GM23338 (cell line): ENCODE results near the gene CAPN7. TPM values are rescaled to one million over a fixed set of nuclear protein-coding genes. Genes with fewer than 3 reads are reported as not detected.

ENCODE experiments used
- ATAC-seq: fragments of 200-7000 bp; cut with Tn5 transposase; 3 replicates; pipeline ENCODE4 v1.9.1; 2020
- DNase-seq: peaks from one replicate; pipeline ENCODE4 v3.0.0-alpha.2; 2015; ENCODE audit warnings: low spot score
- H2AFZ ChIP-seq: fragments of 200-600 bp; sonication (generic); 2 replicates; pipeline ENCODE4 v1.8.0; 2016; ENCODE audit warnings: antibody characterized with exemption, mild to moderate bottlenecking, moderate library complexity
- H3F3A ChIP-seq: fragments of 200-600 bp; sonication (generic); replicated peaks from 2 replicates; pipeline ENCODE4 v1.8.0; 2017; ENCODE audit warnings: antibody characterized with exemption, mixed run types, low read depth
- H3K27ac ChIP-seq: fragments of 200-600 bp; sonication (generic); 2 replicates; pipeline ENCODE4 v1.6.1; 2016; ENCODE audit warnings: low read depth
- H3K27me3 ChIP-seq: fragments of 200-600 bp; sonication (generic); 2 replicates; pipeline ENCODE4 v1.8.0; 2016; ENCODE audit warnings: mild to moderate bottlenecking, mixed run types, moderate library complexity; ENCODE audit not compliant: insufficient read depth
- H3K36me3 ChIP-seq: fragments of 200-600 bp; sonication (generic); 2 replicates; pipeline ENCODE4 v1.8.0; 2016; ENCODE audit warnings: mild to moderate bottlenecking; ENCODE audit not compliant: insufficient read depth
- H3K4me1 ChIP-seq: fragments of 200-600 bp; sonication (generic); 2 replicates; pipeline ENCODE4 v1.8.0; 2016; ENCODE audit warnings: mild to moderate bottlenecking, moderate library complexity; ENCODE audit not compliant: insufficient read depth
- H3K4me2 ChIP-seq: fragments of 200-600 bp; sonication (generic); 2 replicates; pipeline ENCODE4 v1.7.1; 2017; ENCODE audit warnings: mixed run types
- H3K4me3 ChIP-seq: fragments of 200-600 bp; sonication (generic); 2 replicates; pipeline ENCODE4 v1.6.1; 2016; ENCODE audit warnings: mixed run types
- H3K79me2 ChIP-seq: fragments of 200-600 bp; sonication (generic); replicated peaks from 2 replicates; pipeline ENCODE4 v1.8.0; 2017; ENCODE audit warnings: mild to moderate bottlenecking; ENCODE audit not compliant: insufficient read depth
- H3K9me2 ChIP-seq: fragments of 200-600 bp; sonication (generic); 2 replicates; pipeline ENCODE4 v1.8.0; 2017; ENCODE audit not compliant: insufficient read depth
- H4K20me1 ChIP-seq: fragments of 200-600 bp; sonication (generic); replicated peaks from 2 replicates; pipeline ENCODE4 v1.8.0; 2017; ENCODE audit warnings: mild to moderate bottlenecking; ENCODE audit not compliant: insufficient read depth
- H3K27ac Mint-ChIP-seq: 2 replicates; pipeline ENCODE4 v1.8.0; 2020; ENCODE audit warnings: inconsistent platforms, mild to moderate bottlenecking, moderate library complexity, mixed read lengths
- H3K27me3 Mint-ChIP-seq: 3 replicates; pipeline ENCODE4 v1.8.0; 2022; ENCODE audit warnings: low read depth, mild to moderate bottlenecking, moderate library complexity, mixed read lengths, inconsistent platforms; ENCODE audit not compliant: insufficient read depth, poor library complexity
- H3K36me3 Mint-ChIP-seq: 3 replicates; pipeline ENCODE4 v1.8.0; 2021; ENCODE audit warnings: low read depth, mild to moderate bottlenecking, inconsistent platforms, moderate library complexity, mixed read lengths
- H3K4me1 Mint-ChIP-seq: 3 replicates; pipeline ENCODE4 v1.8.0; 2020; ENCODE audit warnings: mild to moderate bottlenecking, inconsistent platforms, mixed read lengths
- H3K4me3 Mint-ChIP-seq: 3 replicates; pipeline ENCODE4 v1.8.0; 2021; ENCODE audit warnings: moderate library complexity, mild to moderate bottlenecking, inconsistent platforms, mixed read lengths
- H3K9me3 Mint-ChIP-seq: 3 replicates; pipeline ENCODE4 v1.8.0; 2020; ENCODE audit warnings: moderate library complexity, mild to moderate bottlenecking, inconsistent platforms, mixed read lengths
- EZH2 ChIP-seq: fragments of 200-600 bp; sonication (generic); IDR thresholded peaks from one replicate; pipeline ENCODE4 v1.8.0; 2017; ENCODE audit warnings: antibody characterized with exemption, mild to moderate bottlenecking, low read depth; ENCODE audit not compliant: unreplicated experiment
- NANOG ChIP-seq: IDR thresholded peaks from 2 replicates; pipeline ENCODE4 v1.6.1; 2016; ENCODE audit warnings: antibody characterized with exemption, borderline replicate concordance
- STAT1 ChIP-seq: IDR thresholded peaks from one replicate; pipeline ENCODE4 v1.6.1; 2016; ENCODE audit warnings: antibody characterized with exemption; ENCODE audit not compliant: unreplicated experiment
- ZNF331 ChIP-seq: fragments of 250-450 bp; sonication (Bioruptor Pico); IDR thresholded peaks from 2 replicates; pipeline ENCODE4 v1.5.0; 2020; ENCODE audit warnings: low read depth, mild to moderate bottlenecking, moderate library complexity
- polyA plus RNA-seq: library from polyadenylated mRNA; unstranded; fragments of >200 nt; fragmentation: Nextera tagmentation; extraction: Ambion mirVana; gene quantifications from 2 replicates; pipeline ENCODE4 v1.2.1, GENCODE V29; 2016
- total RNA-seq: library from RNA; depleted of rRNA; stranded (reverse); fragments of >200 nt; shearing (Covaris generic); gene quantifications from 2 replicates; pipeline ENCODE4 v1.2.3, GENCODE V29; 2014
- TF ChIP-seq, protein P1 (sequence below): IDR thresholded peaks from one replicate; pipeline ENCODE4 v1.6.1; 2018; ENCODE audit warnings: antibody characterized with exemption; ENCODE audit not compliant: unreplicated experiment
- TF ChIP-seq, protein P2 (sequence below), 2 experiments: fragments of 200-600 bp in 1 of 2; sonication (generic) in 1 of 2; conservative IDR thresholded peaks; 2 replicates each; pipeline versions ENCODE4 v1.5.1 to v1.6.1; 2016 to 2017; ENCODE audit warnings: antibody characterized with exemption in 2 of 2, low read depth in 2 of 2, mild to moderate bottlenecking in 2 of 2, moderate library complexity in 1 of 2
- TF ChIP-seq, protein P3 (sequence below): fragments of 250-450 bp; sonication (Bioruptor Pico); IDR thresholded peaks from 2 replicates; pipeline ENCODE4 v1.5.0; 2020; ENCODE audit warnings: mild to moderate bottlenecking, moderate library complexity
- TF ChIP-seq, protein P4 (sequence below): IDR thresholded peaks from 2 replicates; pipeline ENCODE4 v1.6.1; 2016; ENCODE audit warnings: antibody characterized with exemption

The CAPN7 gene
- total and polyA plus RNA-seq, 2 experiments from 2014 or later, result 9.9 to 18.1 TPM

DNA sequence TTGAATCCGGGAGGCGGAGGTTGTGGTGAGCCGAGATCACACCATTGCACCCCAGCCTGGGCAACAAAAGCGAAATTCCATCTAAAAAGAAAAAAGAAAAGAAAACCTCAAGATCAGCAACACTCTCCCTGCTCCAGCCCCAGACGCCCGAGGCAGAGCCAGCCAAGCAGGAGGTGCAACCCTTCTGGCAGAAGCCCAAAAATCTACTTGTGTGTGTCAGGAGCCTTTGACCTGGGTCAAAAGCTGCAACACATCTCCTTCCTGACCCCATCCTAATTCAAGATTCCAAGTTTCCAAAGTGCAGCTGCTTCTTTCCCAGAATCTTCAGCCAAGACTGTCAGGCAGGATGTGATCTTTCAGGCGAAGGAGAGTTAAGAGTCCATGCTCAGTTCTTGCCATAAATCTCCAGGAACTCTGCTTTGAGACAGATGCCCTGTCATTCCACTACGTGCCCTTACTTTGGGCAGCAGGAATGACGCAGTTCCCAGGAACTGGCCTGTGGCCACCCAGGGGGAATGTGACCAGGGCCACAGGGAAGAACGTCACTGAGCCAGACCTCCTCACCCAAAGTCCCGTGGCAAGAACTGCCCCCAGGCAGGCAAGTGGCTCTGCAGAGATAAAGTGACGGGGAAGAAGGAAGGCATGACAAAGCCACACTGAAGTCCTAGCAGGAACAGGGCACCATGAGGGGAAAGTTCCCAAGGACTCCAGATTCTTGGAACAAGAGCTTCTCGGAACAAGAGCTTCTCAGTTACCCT is 86.9 kb downstream of the CAPN7 start:
- ATAC-seq (no peak), DNase-seq (no peak)
- Mint-ChIP-seq H3K36me3 (no peaks in the 10 kb centered on the region), H3K27ac (no peak overlapping the region), H3K27me3 (peaks cover 1% of the 10 kb centered on the region), H3K4me1 (no peaks in the 10 kb centered on the region), H3K4me3 (no peak overlapping the region), H3K9me3 (no peaks in the 10 kb centered on the region)
- Histone ChIP-seq H3K4me1 (no peaks in the 10 kb centered on the region), H3K9me2 (no peaks in the 10 kb centered on the region), H3K4me2 (no peak overlapping the region), H3F3A (no peaks in the 10 kb centered on the region), H3K27me3 (no peaks in the 10 kb centered on the region), H3K4me3 (no peak overlapping the region), H3K36me3 (no peaks in the 10 kb centered on the region), H3K27ac (no peak overlapping the region), H4K20me1 (no peaks in the 10 kb centered on the region; the same call in 1 of the 2 replicates), H3K79me2 (peaks cover 3% of the 10 kb centered on the region; the same call in 1 of the 2 replicates), H2AFZ (no peak overlapping the region)
- no peak for TF ChIP-seq NANOG

DNA sequence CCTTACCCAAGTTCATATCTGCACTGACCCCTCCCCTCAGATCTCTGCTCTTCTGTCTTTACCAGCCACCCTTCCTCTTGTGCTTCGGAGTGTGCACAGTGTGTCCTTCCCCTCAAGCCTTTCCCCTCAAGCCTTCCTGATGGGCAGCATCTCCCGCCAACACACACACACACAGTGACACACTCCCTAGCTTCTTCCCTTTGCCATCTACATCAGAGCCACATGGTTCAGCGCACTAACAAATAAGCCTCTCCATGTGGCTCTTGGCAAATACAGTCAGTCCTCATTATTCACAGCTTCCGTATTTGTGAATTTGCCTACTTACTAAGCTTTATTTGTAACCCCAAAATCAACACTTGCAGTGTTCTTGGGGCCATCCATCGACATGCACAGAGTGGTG is 88.9 kb downstream of the CAPN7 start:
- no peaks in the 10 kb centered on the region for H3K27me3 ChIP-seq
- H2AFZ ChIP-seq, result no peak overlapping the region
- no peaks in the 10 kb centered on the region for H3K4me1 ChIP-seq
- no peaks in the 10 kb centered on the region for H3K36me3 ChIP-seq
- H3K4me2 ChIP-seq, result no peak overlapping the region
- H3F3A ChIP-seq, result no peaks in the 10 kb centered on the region
- Mint-ChIP-seq H3K27me3 (peaks cover 1% of the 10 kb centered on the region), H3K9me3 (no peaks in the 10 kb centered on the region), H3K4me1 (no peaks in the 10 kb centered on the region), H3K36me3 (no peaks in the 10 kb centered on the region), H3K4me3 (no peak overlapping the region), H3K27ac (no peak overlapping the region)
- no peak overlapping the region for H3K4me3 ChIP-seq
- ATAC-seq (no peak), DNase-seq (no peak)
- H3K9me2 ChIP-seq, result no peaks in the 10 kb centered on the region
- no peak overlapping the region for H3K27ac ChIP-seq
- H3K79me2 ChIP-seq, result no peaks in the 10 kb centered on the region
- peaks cover 2% of the 10 kb centered on the region; the same call in 1 of the 2 replicates for H4K20me1 ChIP-seq
- no peak for TF ChIP-seq NANOG
- TF ChIP-seq, protein P1, sequence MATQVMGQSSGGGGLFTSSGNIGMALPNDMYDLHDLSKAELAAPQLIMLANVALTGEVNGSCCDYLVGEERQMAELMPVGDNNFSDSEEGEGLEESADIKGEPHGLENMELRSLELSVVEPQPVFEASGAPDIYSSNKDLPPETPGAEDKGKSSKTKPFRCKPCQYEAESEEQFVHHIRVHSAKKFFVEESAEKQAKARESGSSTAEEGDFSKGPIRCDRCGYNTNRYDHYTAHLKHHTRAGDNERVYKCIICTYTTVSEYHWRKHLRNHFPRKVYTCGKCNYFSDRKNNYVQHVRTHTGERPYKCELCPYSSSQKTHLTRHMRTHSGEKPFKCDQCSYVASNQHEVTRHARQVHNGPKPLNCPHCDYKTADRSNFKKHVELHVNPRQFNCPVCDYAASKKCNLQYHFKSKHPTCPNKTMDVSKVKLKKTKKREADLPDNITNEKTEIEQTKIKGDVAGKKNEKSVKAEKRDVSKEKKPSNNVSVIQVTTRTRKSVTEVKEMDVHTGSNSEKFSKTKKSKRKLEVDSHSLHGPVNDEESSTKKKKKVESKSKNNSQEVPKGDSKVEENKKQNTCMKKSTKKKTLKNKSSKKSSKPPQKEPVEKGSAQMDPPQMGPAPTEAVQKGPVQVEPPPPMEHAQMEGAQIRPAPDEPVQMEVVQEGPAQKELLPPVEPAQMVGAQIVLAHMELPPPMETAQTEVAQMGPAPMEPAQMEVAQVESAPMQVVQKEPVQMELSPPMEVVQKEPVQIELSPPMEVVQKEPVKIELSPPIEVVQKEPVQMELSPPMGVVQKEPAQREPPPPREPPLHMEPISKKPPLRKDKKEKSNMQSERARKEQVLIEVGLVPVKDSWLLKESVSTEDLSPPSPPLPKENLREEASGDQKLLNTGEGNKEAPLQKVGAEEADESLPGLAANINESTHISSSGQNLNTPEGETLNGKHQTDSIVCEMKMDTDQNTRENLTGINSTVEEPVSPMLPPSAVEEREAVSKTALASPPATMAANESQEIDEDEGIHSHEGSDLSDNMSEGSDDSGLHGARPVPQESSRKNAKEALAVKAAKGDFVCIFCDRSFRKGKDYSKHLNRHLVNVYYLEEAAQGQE, result no peak
- TF ChIP-seq STAT1, result no peak
- no peak for TF ChIP-seq ZNF331 (CRISPR knock-in tag)
- TF ChIP-seq, protein P2, sequence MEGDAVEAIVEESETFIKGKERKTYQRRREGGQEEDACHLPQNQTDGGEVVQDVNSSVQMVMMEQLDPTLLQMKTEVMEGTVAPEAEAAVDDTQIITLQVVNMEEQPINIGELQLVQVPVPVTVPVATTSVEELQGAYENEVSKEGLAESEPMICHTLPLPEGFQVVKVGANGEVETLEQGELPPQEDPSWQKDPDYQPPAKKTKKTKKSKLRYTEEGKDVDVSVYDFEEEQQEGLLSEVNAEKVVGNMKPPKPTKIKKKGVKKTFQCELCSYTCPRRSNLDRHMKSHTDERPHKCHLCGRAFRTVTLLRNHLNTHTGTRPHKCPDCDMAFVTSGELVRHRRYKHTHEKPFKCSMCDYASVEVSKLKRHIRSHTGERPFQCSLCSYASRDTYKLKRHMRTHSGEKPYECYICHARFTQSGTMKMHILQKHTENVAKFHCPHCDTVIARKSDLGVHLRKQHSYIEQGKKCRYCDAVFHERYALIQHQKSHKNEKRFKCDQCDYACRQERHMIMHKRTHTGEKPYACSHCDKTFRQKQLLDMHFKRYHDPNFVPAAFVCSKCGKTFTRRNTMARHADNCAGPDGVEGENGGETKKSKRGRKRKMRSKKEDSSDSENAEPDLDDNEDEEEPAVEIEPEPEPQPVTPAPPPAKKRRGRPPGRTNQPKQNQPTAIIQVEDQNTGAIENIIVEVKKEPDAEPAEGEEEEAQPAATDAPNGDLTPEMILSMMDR (conservative IDR thresholded peaks at IDR 0.05; ENCODE audit: low read depth in 2 of 2), result no peak
- TF ChIP-seq, protein P3, sequence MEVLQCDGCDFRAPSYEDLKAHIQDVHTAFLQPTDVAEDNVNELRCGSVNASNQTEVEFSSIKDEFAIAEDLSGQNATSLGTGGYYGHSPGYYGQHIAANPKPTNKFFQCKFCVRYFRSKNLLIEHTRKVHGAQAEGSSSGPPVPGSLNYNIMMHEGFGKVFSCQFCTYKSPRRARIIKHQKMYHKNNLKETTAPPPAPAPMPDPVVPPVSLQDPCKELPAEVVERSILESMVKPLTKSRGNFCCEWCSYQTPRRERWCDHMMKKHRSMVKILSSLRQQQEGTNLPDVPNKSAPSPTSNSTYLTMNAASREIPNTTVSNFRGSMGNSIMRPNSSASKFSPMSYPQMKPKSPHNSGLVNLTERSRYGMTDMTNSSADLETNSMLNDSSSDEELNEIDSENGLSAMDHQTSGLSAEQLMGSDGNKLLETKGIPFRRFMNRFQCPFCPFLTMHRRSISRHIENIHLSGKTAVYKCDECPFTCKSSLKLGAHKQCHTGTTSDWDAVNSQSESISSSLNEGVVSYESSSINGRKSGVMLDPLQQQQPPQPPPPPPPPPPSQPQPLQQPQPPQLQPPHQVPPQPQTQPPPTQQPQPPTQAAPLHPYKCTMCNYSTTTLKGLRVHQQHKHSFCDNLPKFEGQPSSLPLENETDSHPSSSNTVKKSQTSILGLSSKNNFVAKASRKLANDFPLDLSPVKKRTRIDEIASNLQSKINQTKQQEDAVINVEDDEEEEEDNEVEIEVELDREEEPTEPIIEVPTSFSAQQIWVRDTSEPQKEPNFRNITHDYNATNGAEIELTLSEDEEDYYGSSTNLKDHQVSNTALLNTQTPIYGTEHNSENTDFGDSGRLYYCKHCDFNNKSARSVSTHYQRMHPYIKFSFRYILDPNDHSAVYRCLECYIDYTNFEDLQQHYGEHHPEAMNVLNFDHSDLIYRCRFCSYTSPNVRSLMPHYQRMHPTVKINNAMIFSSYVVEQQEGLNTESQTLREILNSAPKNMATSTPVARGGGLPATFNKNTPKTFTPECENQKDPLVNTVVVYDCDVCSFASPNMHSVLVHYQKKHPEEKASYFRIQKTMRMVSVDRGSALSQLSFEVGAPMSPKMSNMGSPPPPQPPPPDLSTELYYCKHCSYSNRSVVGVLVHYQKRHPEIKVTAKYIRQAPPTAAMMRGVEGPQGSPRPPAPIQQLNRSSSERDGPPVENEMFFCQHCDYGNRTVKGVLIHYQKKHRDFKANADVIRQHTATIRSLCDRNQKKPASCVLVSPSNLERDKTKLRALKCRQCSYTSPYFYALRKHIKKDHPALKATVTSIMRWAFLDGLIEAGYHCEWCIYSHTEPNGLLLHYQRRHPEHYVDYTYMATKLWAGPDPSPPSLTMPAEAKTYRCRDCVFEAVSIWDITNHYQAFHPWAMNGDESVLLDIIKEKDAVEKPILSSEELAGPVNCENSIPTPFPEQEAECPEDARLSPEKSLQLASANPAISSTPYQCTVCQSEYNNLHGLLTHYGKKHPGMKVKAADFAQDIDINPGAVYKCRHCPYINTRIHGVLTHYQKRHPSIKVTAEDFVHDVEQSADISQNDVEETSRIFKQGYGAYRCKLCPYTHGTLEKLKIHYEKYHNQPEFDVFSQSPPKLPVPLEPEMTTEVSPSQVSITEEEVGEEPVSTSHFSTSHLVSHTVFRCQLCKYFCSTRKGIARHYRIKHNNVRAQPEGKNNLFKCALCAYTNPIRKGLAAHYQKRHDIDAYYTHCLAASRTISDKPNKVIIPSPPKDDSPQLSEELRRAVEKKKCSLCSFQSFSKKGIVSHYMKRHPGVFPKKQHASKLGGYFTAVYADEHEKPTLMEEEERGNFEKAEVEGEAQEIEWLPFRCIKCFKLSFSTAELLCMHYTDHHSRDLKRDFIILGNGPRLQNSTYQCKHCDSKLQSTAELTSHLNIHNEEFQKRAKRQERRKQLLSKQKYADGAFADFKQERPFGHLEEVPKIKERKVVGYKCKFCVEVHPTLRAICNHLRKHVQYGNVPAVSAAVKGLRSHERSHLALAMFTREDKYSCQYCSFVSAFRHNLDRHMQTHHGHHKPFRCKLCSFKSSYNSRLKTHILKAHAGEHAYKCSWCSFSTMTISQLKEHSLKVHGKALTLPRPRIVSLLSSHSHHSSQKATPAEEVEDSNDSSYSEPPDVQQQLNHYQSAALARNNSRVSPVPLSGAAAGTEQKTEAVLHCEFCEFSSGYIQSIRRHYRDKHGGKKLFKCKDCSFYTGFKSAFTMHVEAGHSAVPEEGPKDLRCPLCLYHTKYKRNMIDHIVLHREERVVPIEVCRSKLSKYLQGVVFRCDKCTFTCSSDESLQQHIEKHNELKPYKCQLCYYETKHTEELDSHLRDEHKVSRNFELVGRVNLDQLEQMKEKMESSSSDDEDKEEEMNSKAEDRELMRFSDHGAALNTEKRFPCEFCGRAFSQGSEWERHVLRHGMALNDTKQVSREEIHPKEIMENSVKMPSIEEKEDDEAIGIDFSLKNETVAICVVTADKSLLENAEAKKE, result no peak
- no peak for TF ChIP-seq EZH2
- TF ChIP-seq, protein P4, sequence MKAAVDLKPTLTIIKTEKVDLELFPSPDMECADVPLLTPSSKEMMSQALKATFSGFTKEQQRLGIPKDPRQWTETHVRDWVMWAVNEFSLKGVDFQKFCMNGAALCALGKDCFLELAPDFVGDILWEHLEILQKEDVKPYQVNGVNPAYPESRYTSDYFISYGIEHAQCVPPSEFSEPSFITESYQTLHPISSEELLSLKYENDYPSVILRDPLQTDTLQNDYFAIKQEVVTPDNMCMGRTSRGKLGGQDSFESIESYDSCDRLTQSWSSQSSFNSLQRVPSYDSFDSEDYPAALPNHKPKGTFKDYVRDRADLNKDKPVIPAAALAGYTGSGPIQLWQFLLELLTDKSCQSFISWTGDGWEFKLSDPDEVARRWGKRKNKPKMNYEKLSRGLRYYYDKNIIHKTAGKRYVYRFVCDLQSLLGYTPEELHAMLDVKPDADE, result no peak
